Osteoblast (primary cell): Measurements from ENCODE around the gene LAMA5. TPM values are rescaled to one million over a fixed set of nuclear protein-coding genes. Genes with fewer than 3 reads are reported as not detected.

Source experiments
- DNase-seq: peaks from one replicate; pipeline ENCODE4 v3.0.0; 2011; ENCODE audit warnings: low spot score, mixed read lengths; ENCODE audit not compliant: insufficient read length; ENCODE audit errors: missing footprints
- H2AFZ ChIP-seq: 2 replicates; pipeline ENCODE4 v1.6.0; 2011; ENCODE audit warnings: mild to moderate bottlenecking, low read length
- H3K27ac ChIP-seq: 2 replicates; pipeline ENCODE4 v1.5.1; 2011; ENCODE audit warnings: mild to moderate bottlenecking, low read depth, low read length, moderate library complexity
- H3K27me3 ChIP-seq: 2 replicates; pipeline ENCODE4 v1.6.0; 2012; ENCODE audit warnings: mild to moderate bottlenecking, control low read depth, inconsistent platforms, low read length, moderate library complexity; ENCODE audit not compliant: insufficient read depth
- H3K36me3 ChIP-seq: 2 replicates; pipeline ENCODE4 v1.5.1; 2011; ENCODE audit warnings: mild to moderate bottlenecking, low read length, control low read depth, moderate library complexity; ENCODE audit not compliant: insufficient read depth
- H3K4me1 ChIP-seq: 2 replicates; pipeline ENCODE4 v1.5.1; 2011; ENCODE audit warnings: mild to moderate bottlenecking, low read length, control low read depth, moderate library complexity; ENCODE audit not compliant: insufficient read depth
- H3K4me2 ChIP-seq: 2 replicates; pipeline ENCODE4 v1.6.0; 2011; ENCODE audit warnings: mild to moderate bottlenecking, low read length; ENCODE audit not compliant: insufficient read depth
- H3K4me3 ChIP-seq: fragments of 200-600 bp; sonication (generic); 3 replicates; pipeline ENCODE4 v1.5.1; 2012; ENCODE audit warnings: mild to moderate bottlenecking, low read length, inconsistent platforms; ENCODE audit not compliant: insufficient read depth
- H3K79me2 ChIP-seq: 2 replicates; pipeline ENCODE4 v1.6.0; 2012; ENCODE audit warnings: mild to moderate bottlenecking, low read length, control low read depth, inconsistent platforms; ENCODE audit not compliant: insufficient read depth
- H3K9me3 ChIP-seq: 2 replicates; pipeline ENCODE4 v1.5.1; 2011; ENCODE audit warnings: low read depth, low read length, control low read depth
- H4K20me1 ChIP-seq: 2 replicates; pipeline ENCODE4 v1.6.0; 2012; ENCODE audit warnings: mild to moderate bottlenecking, low read length, control low read depth; ENCODE audit not compliant: insufficient read depth
- total RNA-seq: library from RNA; depleted of rRNA; stranded (reverse); fragments of >200 nt; gene quantifications from 2 replicates; pipeline ENCODE4 v1.2.3, GENCODE V29; 2012
- TF ChIP-seq, protein P1 (sequence below): IDR thresholded peaks from 2 replicates; pipeline ENCODE4 v1.5.1; 2011; ENCODE audit warnings: mild to moderate bottlenecking, low read depth, low read length, moderate library complexity; ENCODE audit errors: extremely low read depth

LAMA5 gene
- total RNA-seq, 1 donor, result 2.2 TPM

DNA sequence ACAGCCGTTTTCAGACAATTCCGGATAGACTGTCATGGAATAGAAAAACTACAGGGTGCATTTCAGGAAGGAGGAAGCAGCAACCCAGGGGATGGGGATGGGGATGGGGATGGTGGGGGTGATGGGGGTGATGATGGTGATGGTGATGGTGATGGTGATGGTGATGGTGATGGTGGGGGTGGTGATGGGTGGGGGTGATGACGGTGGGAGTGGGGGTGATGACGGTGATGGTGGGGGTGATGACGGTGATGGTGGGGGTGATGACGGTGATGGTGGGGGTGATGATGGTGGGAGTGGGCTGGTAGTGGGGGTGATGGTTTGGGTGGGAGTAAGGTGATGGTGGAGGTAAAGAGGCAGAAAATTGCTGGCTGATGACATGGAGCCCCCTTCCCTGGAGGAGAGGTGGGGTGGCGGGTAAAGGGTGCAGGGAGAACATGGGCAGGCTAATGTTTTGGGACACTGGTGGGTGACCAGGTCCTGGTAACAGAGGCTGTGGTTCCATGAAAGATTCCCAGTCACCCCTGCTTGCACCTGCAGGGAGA, 17.5 kb downstream of the LAMA5 start:
- H3K4me3 ChIP-seq, result no peak overlapping the region
- no peak overlapping the region for H2AFZ ChIP-seq
- no peaks in the 10 kb centered on the region for H4K20me1 ChIP-seq
- no peak overlapping the region for H3K4me2 ChIP-seq
- DNase-seq, result no peak
- H3K79me2 ChIP-seq, result no peaks in the 10 kb centered on the region
- H3K9me3 ChIP-seq, result no peaks in the 10 kb centered on the region
- H3K4me1 ChIP-seq, result no peaks in the 10 kb centered on the region
- TF ChIP-seq, protein P1, sequence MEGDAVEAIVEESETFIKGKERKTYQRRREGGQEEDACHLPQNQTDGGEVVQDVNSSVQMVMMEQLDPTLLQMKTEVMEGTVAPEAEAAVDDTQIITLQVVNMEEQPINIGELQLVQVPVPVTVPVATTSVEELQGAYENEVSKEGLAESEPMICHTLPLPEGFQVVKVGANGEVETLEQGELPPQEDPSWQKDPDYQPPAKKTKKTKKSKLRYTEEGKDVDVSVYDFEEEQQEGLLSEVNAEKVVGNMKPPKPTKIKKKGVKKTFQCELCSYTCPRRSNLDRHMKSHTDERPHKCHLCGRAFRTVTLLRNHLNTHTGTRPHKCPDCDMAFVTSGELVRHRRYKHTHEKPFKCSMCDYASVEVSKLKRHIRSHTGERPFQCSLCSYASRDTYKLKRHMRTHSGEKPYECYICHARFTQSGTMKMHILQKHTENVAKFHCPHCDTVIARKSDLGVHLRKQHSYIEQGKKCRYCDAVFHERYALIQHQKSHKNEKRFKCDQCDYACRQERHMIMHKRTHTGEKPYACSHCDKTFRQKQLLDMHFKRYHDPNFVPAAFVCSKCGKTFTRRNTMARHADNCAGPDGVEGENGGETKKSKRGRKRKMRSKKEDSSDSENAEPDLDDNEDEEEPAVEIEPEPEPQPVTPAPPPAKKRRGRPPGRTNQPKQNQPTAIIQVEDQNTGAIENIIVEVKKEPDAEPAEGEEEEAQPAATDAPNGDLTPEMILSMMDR, result no peak
- H3K27me3 ChIP-seq, result no peaks in the 10 kb centered on the region
- no peak overlapping the region for H3K27ac ChIP-seq
- H3K36me3 ChIP-seq, result no peaks in the 10 kb centered on the region

DNA sequence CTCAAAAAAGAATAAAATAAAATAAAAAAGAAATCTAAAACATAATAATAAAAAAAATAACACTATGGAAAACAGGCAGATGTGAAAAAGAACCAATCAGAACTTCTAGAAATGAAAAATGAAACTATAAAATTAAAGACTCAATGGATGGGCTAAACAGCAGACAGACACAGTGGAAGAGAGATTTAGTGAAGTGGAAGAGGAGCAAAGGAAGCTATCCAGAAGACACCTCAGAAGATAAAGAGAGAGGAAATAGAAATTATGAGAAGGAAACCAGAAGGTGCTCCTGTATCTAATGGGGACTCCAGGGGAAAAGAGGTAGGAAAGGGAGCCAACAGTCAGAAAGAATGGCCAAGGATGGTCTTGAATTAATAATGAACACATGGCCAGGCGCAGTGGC, 18.5 kb downstream of the LAMA5 start:
- no peak for DNase-seq
- TF ChIP-seq, protein P1, result no peak
- no peaks in the 10 kb centered on the region for H3K36me3 ChIP-seq

DNA sequence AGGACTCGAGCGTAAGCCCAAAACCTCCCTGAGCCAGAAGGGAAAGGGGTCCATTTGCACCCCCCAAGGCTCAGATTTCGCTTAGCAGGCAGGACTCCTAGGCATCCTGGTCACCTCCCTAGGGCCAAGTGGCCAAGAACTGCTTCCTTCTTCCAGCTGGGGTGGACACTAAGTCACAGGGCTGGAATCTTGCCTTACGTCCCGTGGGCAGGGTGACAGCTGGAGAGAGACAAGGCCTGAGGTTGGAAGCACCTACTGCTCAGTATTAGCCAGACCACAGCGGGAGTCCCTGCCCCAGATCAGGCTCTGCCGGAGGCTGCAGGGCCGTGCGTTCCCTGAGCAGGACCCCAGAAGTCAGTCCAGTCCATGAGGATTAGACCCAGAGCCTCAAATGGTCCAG, 19.7 kb downstream of the LAMA5 start:
- no peak overlapping the region for H3K27ac ChIP-seq
- H4K20me1 ChIP-seq, result no peaks in the 10 kb centered on the region
- no peak overlapping the region for H3K4me3 ChIP-seq
- TF ChIP-seq, protein P1, result no peak
- H2AFZ ChIP-seq, result no peak overlapping the region
- no peaks in the 10 kb centered on the region for H3K79me2 ChIP-seq
- no peaks in the 10 kb centered on the region for H3K4me1 ChIP-seq
- no peaks in the 10 kb centered on the region for H3K36me3 ChIP-seq
- DNase-seq, result no peak
- H3K27me3 ChIP-seq, result no peaks in the 10 kb centered on the region
- no peaks in the 10 kb centered on the region for H3K9me3 ChIP-seq
- no peak overlapping the region for H3K4me2 ChIP-seq

More for the DNA sequence above, 18.5 kb downstream of the LAMA5 start:
- no peaks in the 10 kb centered on the region for H3K9me3 ChIP-seq
- H3K4me3 ChIP-seq, result no peak overlapping the region
- no peak overlapping the region for H2AFZ ChIP-seq
- H3K4me1 ChIP-seq, result no peaks in the 10 kb centered on the region
- H3K4me2 ChIP-seq, result no peak overlapping the region
- H3K27ac ChIP-seq, result no peak overlapping the region
- H4K20me1 ChIP-seq, result no peaks in the 10 kb centered on the region
- H3K27me3 ChIP-seq, result no peaks in the 10 kb centered on the region
- no peaks in the 10 kb centered on the region for H3K79me2 ChIP-seq

DNA sequence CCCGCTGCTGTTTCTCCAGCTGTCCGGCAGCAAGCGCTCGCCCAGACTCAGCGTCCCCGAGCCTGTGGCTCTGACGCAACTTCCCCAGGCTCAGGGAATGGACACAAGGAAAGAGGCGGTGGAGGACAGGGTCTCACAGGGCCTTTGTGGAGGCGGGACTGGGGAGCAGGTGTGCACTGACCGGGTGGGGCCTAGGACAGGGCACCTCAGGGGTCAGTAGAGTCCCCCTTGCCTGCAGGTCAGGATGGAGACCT, 20.0 kb downstream of the LAMA5 start:
- Histone ChIP-seq H2AFZ (no peak overlapping the region), H3K79me2 (no peaks in the 10 kb centered on the region), H3K4me2 (no peak overlapping the region), H3K36me3 (no peaks in the 10 kb centered on the region), H3K9me3 (no peaks in the 10 kb centered on the region), H3K27ac (no peak overlapping the region), H3K4me3 (no peak overlapping the region), H4K20me1 (no peaks in the 10 kb centered on the region), H3K27me3 (no peaks in the 10 kb centered on the region), H3K4me1 (no peaks in the 10 kb centered on the region)
- DNase-seq, result no peak
- TF ChIP-seq, protein P1, result no peak
